IPS DF 6.9 (cell line): ENCODE data around the gene ACOX3.
"Not testable (repeated sequence)": the region's sequence is repeated elsewhere in the genome, so short reads cannot be mapped to it uniquely, and the experiment has no call there.

Experiments used
- DNase-seq: peaks from one replicate; pipeline ENCODE4 v3.0.0-alpha.2; 2013; ENCODE audit warnings: low read depth, low spot score
- H3K27ac ChIP-seq: one replicate; pipeline ENCODE4 v1.5.1; 2013; ENCODE audit warnings: low read length, control low read depth
- H3K27me3 ChIP-seq: 2 replicates; pipeline ENCODE4 v1.6.1; 2013; ENCODE audit warnings: mild to moderate bottlenecking, low read length; ENCODE audit not compliant: control insufficient read depth, insufficient read depth
- H3K36me3 ChIP-seq: 2 replicates; pipeline ENCODE4 v1.6.1; 2013; ENCODE audit warnings: low read length; ENCODE audit not compliant: control insufficient read depth, insufficient read depth
- H3K4me1 ChIP-seq: 2 replicates; pipeline ENCODE4 v1.6.1; 2013; ENCODE audit warnings: low read length; ENCODE audit not compliant: control insufficient read depth, insufficient read depth
- H3K4me3 ChIP-seq: 2 replicates; pipeline ENCODE4 v1.5.1; 2013; ENCODE audit warnings: mild to moderate bottlenecking, low read length
- H3K9me3 ChIP-seq: 2 replicates; pipeline ENCODE4 v1.6.1; 2013; ENCODE audit warnings: low read length, inconsistent platforms; ENCODE audit not compliant: control insufficient read depth, insufficient read depth
- WGBS: extraction: QIAGEN DNeasy Blood & Tissue Kit; methylation state at CpG from one replicate; pipeline ENCODE4 v1.1.7; 2013; ENCODE audit warnings: mixed read lengths, missing lambda C conversion rate; ENCODE audit not compliant: insufficient read length, insufficient coverage; 5-methylcytosine and 5-hydroxymethylcytosine counted together

Gene ACOX3

DNA sequence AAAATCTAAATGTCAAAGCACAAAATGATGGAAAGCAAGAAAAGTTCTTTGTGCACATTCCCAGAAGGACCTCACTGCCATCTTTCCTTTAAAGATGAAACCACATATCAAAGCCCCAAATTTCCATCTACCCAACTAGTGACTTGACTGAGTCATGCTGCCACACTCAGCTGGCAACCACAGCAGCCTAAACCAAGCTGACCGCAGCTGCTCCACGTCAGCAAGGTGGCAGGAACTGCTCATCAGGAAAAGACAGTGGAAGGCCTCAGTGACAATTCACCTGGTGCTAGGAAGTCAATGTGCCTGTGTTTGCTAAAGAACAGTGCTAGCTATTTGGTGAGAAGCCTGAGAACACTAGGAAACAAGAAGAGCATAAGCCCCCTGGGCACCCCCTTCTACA is 26.1 kb downstream of the ACOX3 start:
- Histone ChIP-seq H3K36me3 (no peaks in the 10 kb centered on the region), H3K27me3 (no peaks in the 10 kb centered on the region), H3K4me1 (peaks cover 3% of the 10 kb centered on the region; the same call in 1 of the 2 replicates), H3K27ac (no peak overlapping the region), H3K9me3 (no peaks in the 10 kb centered on the region), H3K4me3 (no peak overlapping the region)
- no CpG with 5 or more reads among the region's 2 CpGs for WGBS
- DNase-seq, result no peak

GRCh38 chr4:8412288-8412687 is 28.2 kb downstream of the ACOX3 start:
- H3K36me3 ChIP-seq, result no peaks in the 10 kb centered on the region
- no peaks in the 10 kb centered on the region for H3K9me3 ChIP-seq
- no peak for DNase-seq
- no CpG with 5 or more reads among the region's 5 CpGs for WGBS
- no peaks in the 10 kb centered on the region for H3K27me3 ChIP-seq
- no peak overlapping the region for H3K4me3 ChIP-seq
- H3K4me1 ChIP-seq, result peaks cover 3% of the 10 kb centered on the region; the same call in 1 of the 2 replicates
- H3K27ac ChIP-seq, result no peak overlapping the region

GRCh38 chr4:8411351-8412180 is 29.0 kb downstream of the ACOX3 start:
- no CpG with 5 or more reads among the region's 13 CpGs for WGBS
- Histone ChIP-seq H3K27me3 (no peaks in the 10 kb centered on the region), H3K27ac (no peak overlapping the region), H3K9me3 (no peaks in the 10 kb centered on the region), H3K4me1 (peaks cover 3% of the 10 kb centered on the region; the same call in 1 of the 2 replicates), H3K36me3 (no peaks in the 10 kb centered on the region), H3K4me3 (no peak overlapping the region)
- DNase-seq, result no peak

DNA sequence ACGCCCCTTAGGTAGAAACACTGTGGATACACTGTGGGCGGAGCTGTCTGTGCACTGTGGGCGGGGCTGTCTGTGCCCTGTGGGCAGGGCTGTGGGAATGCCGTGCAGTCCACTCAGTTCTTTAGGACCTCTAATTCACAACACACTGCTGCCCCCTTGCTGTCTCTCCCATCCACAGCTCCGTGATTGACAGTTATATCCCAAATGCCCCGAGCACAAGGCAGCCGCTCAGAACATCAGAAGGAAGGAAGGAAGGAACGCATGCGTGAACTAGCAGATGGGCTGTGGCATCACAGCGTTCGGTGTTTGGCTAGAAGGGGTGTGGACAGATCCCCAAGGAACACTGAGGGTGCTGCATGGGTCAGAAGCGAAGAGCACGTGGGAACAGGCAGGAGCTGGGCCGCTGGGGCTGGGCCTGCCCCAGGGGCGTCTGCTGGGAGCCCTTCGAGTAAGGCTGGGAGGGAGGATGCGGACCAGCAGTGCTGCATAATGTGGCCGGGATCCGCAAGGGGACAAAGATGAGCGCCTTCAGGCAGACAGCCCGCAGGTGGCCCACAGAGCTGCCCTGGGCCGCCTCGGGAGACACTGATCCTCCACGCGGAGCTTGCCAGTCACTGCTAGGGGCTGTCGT is 29.8 kb downstream of the ACOX3 start:
- WGBS, result no CpG with 5 or more reads among the region's 26 CpGs
- peak; percentile 64 for DNase-seq
- Histone ChIP-seq H3K27ac (no peak overlapping the region), H3K4me1 (peaks cover 3% of the 10 kb centered on the region; the same call in 1 of the 2 replicates), H3K36me3 (no peaks in the 10 kb centered on the region), H3K27me3 (no peaks in the 10 kb centered on the region), H3K9me3 (no peaks in the 10 kb centered on the region), H3K4me3 (no peak overlapping the region)

DNA sequence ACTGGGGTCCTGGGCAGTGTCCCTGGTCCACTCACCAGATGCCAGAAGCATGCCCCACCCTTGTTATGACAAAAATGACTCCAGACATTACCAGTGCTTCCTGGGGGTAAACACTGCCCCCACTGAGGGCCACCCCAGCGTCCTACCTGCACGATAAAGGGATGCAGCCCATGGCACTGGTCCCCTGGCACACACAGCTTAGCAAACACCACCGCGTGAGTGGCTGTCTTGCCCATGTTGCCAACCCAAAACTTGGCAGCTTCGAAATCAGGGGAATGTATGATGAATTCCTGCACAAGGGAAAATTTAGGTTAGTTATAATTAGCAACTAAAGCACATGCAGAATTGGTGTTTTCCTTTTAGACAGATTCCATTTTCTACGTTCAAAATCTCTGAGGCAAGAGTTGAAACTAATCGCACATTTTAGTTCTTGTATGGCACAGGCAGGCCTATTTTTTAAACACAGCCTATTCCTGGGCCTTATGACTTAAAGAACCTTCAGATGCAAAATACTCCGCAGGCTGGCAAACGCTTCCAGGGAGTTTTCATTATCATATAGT is 30.4 kb downstream of the ACOX3 start:
- no peak overlapping the region for H3K27ac ChIP-seq
- no peaks in the 10 kb centered on the region for H3K36me3 ChIP-seq
- no CpG with 5 or more reads among the region's 9 CpGs for WGBS
- no peaks in the 10 kb centered on the region for H3K27me3 ChIP-seq
- H3K4me3 ChIP-seq, result no peak overlapping the region
- peaks cover 3% of the 10 kb centered on the region; the same call in 1 of the 2 replicates for H3K4me1 ChIP-seq
- no peaks in the 10 kb centered on the region for H3K9me3 ChIP-seq
- DNase-seq, result no peak

DNA sequence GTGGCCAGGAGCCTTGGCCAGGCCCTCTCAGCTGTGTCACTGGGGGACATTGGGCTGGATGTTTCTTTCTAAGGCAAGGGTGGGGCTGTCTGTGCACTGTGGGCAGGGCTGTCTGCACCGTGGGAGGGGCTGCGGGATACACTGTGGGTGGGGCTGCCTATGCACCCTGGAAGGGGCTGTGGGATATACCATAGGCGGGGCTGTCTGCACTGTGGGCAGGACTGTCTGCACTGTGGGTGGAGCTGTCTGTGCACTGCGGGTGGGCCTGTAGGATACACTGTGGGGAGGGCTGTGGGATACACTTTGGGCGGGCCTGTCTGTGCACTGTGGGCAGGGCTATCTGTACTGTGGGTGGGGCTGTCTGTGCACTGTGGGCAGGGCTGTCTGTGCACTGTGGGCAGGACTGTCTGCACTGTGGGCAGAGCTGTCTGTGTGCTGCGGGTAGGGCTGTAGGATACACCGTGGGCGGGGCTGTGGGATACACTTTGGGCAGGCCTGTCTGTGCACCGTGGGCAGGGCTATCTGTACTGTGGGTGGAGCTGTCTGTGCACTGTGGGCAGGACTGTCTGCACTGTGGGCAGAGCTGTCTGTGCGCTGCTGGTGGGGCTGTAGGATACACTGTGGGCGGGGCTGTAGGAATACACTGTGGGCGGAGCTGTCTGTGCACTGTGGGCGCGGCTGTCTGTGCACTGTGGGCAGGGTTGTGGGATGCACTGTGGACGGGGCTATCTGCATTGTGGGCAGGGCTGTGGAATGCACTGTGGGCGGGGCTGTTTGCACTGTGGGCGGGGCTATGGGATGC is 31.1 kb downstream of the ACOX3 start:
- Histone ChIP-seq H3K27me3 (no peaks in the 10 kb centered on the region), H3K36me3 (no peaks in the 10 kb centered on the region), H3K9me3 (no peaks in the 10 kb centered on the region), H3K4me1 (peaks cover 3% of the 10 kb centered on the region; the same call in 1 of the 2 replicates), H3K4me3 (no peak overlapping the region), H3K27ac (no peak overlapping the region)
- WGBS, result no CpG with 5 or more reads among the region's 17 CpGs
- no peak for DNase-seq

DNA sequence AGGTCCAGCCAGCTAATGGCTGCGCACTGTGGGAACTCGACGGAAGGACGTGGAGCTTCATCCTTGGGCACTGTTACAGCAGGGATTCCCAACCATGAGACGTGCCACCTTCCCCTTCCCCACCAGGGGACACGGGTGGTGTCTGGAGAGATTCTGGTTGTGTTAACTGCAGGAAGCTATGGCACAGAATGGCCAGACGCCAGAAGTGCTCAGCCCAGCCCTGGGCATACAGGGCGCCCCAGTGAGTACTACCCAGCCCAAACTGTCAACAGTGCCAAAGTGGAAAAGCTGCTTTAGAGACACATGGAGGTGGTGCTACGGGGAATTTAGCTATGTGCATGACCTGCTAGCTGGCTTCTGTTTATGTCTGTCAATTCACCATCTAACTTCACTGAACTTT is 32.8 kb downstream of the ACOX3 start:
- Histone ChIP-seq H3K4me3 (no peak overlapping the region), H3K4me1 (peaks cover 3% of the 10 kb centered on the region; the same call in 1 of the 2 replicates), H3K36me3 (no peaks in the 10 kb centered on the region), H3K27ac (no peak overlapping the region), H3K27me3 (no peaks in the 10 kb centered on the region), H3K9me3 (no peaks in the 10 kb centered on the region)
- DNase-seq, result no peak
- WGBS, result no CpG with 5 or more reads among the region's 9 CpGs

DNA sequence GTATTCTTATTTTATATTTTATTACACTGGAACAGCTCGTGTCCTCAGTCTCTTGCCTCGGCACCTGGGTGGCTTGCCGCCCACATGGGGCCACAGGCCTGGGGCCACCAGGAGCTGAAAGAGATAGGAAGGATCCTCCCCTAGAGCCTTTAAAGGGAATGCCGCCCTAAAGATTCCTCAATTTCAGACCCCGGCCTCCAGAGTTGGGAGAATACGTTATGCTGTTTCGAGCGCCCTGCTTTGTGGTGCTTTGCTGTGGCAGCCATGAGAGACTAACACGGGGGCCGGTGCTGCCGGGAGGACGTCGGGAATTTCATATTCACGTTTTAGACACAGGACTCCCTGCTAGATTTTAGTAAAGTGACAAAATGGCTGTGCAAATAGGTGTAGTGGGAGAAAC is 33.2 kb downstream of the ACOX3 start:
- H3K36me3 ChIP-seq, result no peaks in the 10 kb centered on the region
- DNase-seq, result no peak
- H3K27ac ChIP-seq, result no peak overlapping the region
- no peaks in the 10 kb centered on the region for H3K27me3 ChIP-seq
- H3K9me3 ChIP-seq, result no peaks in the 10 kb centered on the region
- no peak overlapping the region for H3K4me3 ChIP-seq
- peaks cover 3% of the 10 kb centered on the region; the same call in 1 of the 2 replicates for H3K4me1 ChIP-seq
- no CpG with 5 or more reads among the region's 14 CpGs for WGBS

- not testable (repeated sequence) for DNase-seq
- WGBS, result no CpG with 5 or more reads among the region's 7 CpGs
Measured at GRCh38 chr4:8406887-8407286, 33.6 kb downstream of the ACOX3 start.

DNA sequence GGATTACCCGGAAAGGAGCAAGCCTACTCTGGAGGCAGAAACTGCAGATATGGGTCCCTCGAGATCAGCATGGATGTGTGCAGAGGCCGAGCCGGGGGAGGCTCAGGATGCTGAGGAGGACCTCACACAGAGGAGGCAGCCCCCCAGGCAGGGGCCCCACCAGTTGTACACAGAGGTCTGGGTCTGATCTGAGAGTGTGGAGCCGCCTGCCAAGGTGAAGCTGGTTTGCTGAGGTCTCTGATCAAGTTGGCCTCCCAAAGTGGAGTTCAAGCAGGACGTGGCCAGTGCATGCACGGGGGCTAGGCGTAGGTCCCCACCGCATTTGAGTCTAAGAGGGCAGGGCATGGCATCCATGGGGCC is 35.0 kb downstream of the ACOX3 start:
- WGBS, result no CpG with 5 or more reads among the region's 9 CpGs
- Histone ChIP-seq H3K27ac (no peak overlapping the region), H3K36me3 (no peaks in the 10 kb centered on the region; the same call in 1 of the 2 replicates), H3K4me1 (0 out of 2 replicates have a peak, but pooled peaks cover 1% of the 10 kb centered on the region), H3K4me3 (no peak overlapping the region), H3K9me3 (no peaks in the 10 kb centered on the region), H3K27me3 (no peaks in the 10 kb centered on the region)
- no peak for DNase-seq

More at GRCh38 chr4:8406887-8407286, 33.6 kb downstream of the ACOX3 start:
- not testable (repeated sequence) for H3K27me3 ChIP-seq, H3K4me1 ChIP-seq, H3K36me3 ChIP-seq, H3K4me3 ChIP-seq, H3K9me3 ChIP-seq, H3K27ac ChIP-seq
